Sigmoid colon (tissue), 7 donors: ENCODE measurements around the gene BCL2A1. TPM values are rescaled to one million over a fixed set of nuclear protein-coding genes. Genes with fewer than 3 reads are reported as not detected.

Experiments used
- DNase-seq: peaks from one replicate; pipeline ENCODE4 v3.0.0-alpha.2; 2019
- H3K27ac ChIP-seq, 4 donors: fragments of 200-600 bp; sonication (generic); one replicate each; pipeline ENCODE4 v1.5.1; 2016 to 2019; ENCODE audit warnings: mild to moderate bottlenecking in 1 of 4
- H3K27me3 ChIP-seq, 3 donors: fragments of 200-600 bp; sonication (generic); one replicate each; pipeline ENCODE4 v1.5.1; 2019; ENCODE audit warnings: mild to moderate bottlenecking in 1 of 3
- H3K36me3 ChIP-seq, 4 donors: fragments of 200-600 bp; sonication (generic); one replicate each; pipeline ENCODE4 v1.5.1; 2016 to 2019
- H3K4me1 ChIP-seq, 4 donors: fragments of 200-600 bp; sonication (generic); one replicate each; pipeline ENCODE4 v1.5.1; 2017 to 2019
- H3K4me3 ChIP-seq, 4 donors: fragments of 200-600 bp; sonication (generic); one replicate each; pipeline ENCODE4 v1.5.1; 2017 to 2019; ENCODE audit warnings: mild to moderate bottlenecking in 2 of 4, moderate library complexity in 1 of 4
- H3K9me3 ChIP-seq, 4 donors: fragments of 200-600 bp in 3 of 4; sonication (generic) in 3 of 4; one replicate each; pipeline versions ENCODE4 v1.5.1 to v1.6.1; 2013 to 2019
- CTCF ChIP-seq, 4 experiments: fragments of 450-650 bp in 3 of 4; fragments of 200-600 bp in 1 of 4; IDR thresholded peaks; one replicate each; pipeline ENCODE4 v1.5.1; 2016 to 2019; ENCODE audit warnings: antibody characterized with exemption in 4 of 4, mild to moderate bottlenecking in 3 of 4, moderate library complexity in 2 of 4
- EP300 ChIP-seq, 4 donors: sonication (generic); formaldehyde crosslinking; IDR thresholded peaks; one replicate each; pipeline ENCODE4 v1.6.1; 2017; ENCODE audit warnings: antibody characterized with exemption in 4 of 4
- POLR2A ChIP-seq, 2 donors: fragments of 450-650 bp; IDR thresholded peaks; one replicate each; pipeline ENCODE4 v1.6.1; 2016; ENCODE audit warnings: antibody characterized with exemption in 2 of 2, mild to moderate bottlenecking in 2 of 2, moderate library complexity in 2 of 2
- POLR2AphosphoS5 ChIP-seq, 4 donors: sonication (generic); formaldehyde crosslinking; IDR thresholded peaks; one replicate each; pipeline ENCODE4 v1.6.1; 2017; ENCODE audit warnings: antibody characterized with exemption in 4 of 4
- WGBS, 2 donors: extraction: QIAGEN DNeasy Blood & Tissue Kit; methylation state at CpG; one replicate each; pipeline ENCODE4 v1.1.7; 2013; 5-methylcytosine and 5-hydroxymethylcytosine counted together
- intact Hi-C: fragments of 100-400 bp; cut with DNase I; formaldehyde crosslinking; loops from one replicate; pipeline ENCODE4 v1.15.1; 2023
- polyA plus RNA-seq, 3 donors: library from polyadenylated mRNA; stranded (reverse); fragments of 200-250 nt; gene quantifications; one replicate each; pipeline ENCODE4 v1.2.3, GENCODE V29; 2013
- total RNA-seq, 4 donors: library from RNA; depleted of rRNA; stranded (reverse); fragments of >200 nt; gene quantifications; one replicate each; pipeline ENCODE4 v1.1.0, GENCODE V29; 2016
- donor health status: healthy with polysubstance abuse.
- donor health status: Bipolar disorder and iron deficiency.
- donor health status: healthy.

The BCL2A1 gene
- total and polyA plus RNA-seq, 7 donors = 1.9 to 19.4 (median 6.6) TPM; not detected in 3

- no peaks in the 10 kb centered on the region for H3K4me1 ChIP-seq
- intact Hi-C loops = no loop called here
- no peaks in the 10 kb centered on the region for H3K27me3 ChIP-seq
- H3K36me3 ChIP-seq = no peaks in the 10 kb centered on the region
- no peak overlapping the region for H3K4me3 ChIP-seq
- DNase-seq = no peak
- no peak overlapping the region for H3K27ac ChIP-seq
- WGBS, 2 donors = 64 to 71% methylated on average over 7 of the region's 7 CpGs
- TF ChIP-seq POLR2A (IDR thresholded peaks at IDR 0.05) = no peak
- no peak for TF ChIP-seq EP300 (IDR thresholded peaks at IDR 0.05)
- no peak for TF ChIP-seq POLR2AphosphoS5 (IDR thresholded peaks at IDR 0.05)
- no peak for TF ChIP-seq CTCF (IDR thresholded peaks at IDR 0.05)
- no peaks in the 10 kb centered on the region for H3K9me3 ChIP-seq
Measured at GRCh38 chr15:79981831-79982455, 10.9 kb upstream of the BCL2A1 start.

- no peaks in the 10 kb centered on the region for H3K27me3 ChIP-seq
- no peak overlapping the region for H3K4me3 ChIP-seq
- H3K36me3 ChIP-seq = no peaks in the 10 kb centered on the region
- DNase-seq = no peak
- TF ChIP-seq POLR2AphosphoS5 (IDR thresholded peaks at IDR 0.05) (peak in 1 of 4 donors; percentile 37), POLR2A (IDR thresholded peaks at IDR 0.05) (no peak), EP300 (IDR thresholded peaks at IDR 0.05) (no peak)
- H3K4me1 ChIP-seq = no peaks in the 10 kb centered on the region
- WGBS, 2 donors = 57 to 66% methylated on average over 5 of the region's 5 CpGs
- intact Hi-C loops = no loop called here
- peak overlapping the region in 2 of 4 donors; percentile 34 to 45 for H3K27ac ChIP-seq
- no peaks in the 10 kb centered on the region for H3K9me3 ChIP-seq
Measured at GRCh38 chr15:79978655-79979514, 7.9 kb upstream of the BCL2A1 start.

- TF ChIP-seq CTCF (IDR thresholded peaks at IDR 0.05) (no peak), POLR2A (IDR thresholded peaks at IDR 0.05) (no peak), POLR2AphosphoS5 (IDR thresholded peaks at IDR 0.05) (no peak)
- 83 to 90% methylated on average over 6 of the region's 6 CpGs for WGBS, 2 donors
- intact Hi-C loops = no loop called here
- Histone ChIP-seq H3K27me3 (no peaks in the 10 kb centered on the region), H3K9me3 (no peaks in the 10 kb centered on the region), H3K4me3 (no peak overlapping the region), H3K27ac (peak overlapping the region in 2 of 4 donors; percentile 34 to 45), H3K36me3 (no peaks in the 10 kb centered on the region), H3K4me1 (no peaks in the 10 kb centered on the region)
- DNase-seq = no peak
Measured at GRCh38 chr15:79978260-79978654, 7.3 kb upstream of the BCL2A1 start.

- H3K36me3 ChIP-seq = no peaks in the 10 kb centered on the region
- DNase-seq = no peak
- 62 to 87% methylated on average over 9 of the region's 9 CpGs for WGBS, 2 donors
- no peaks in the 10 kb centered on the region for H3K4me1 ChIP-seq
- H3K4me3 ChIP-seq = no peak overlapping the region
- intact Hi-C loops = no loop called here
- H3K9me3 ChIP-seq = no peaks in the 10 kb centered on the region
- TF ChIP-seq POLR2A (IDR thresholded peaks at IDR 0.05) = no peak
- TF ChIP-seq CTCF (IDR thresholded peaks at IDR 0.05) = no peak
- no peak for TF ChIP-seq EP300 (IDR thresholded peaks at IDR 0.05)
- no peak for TF ChIP-seq POLR2AphosphoS5 (IDR thresholded peaks at IDR 0.05)
- H3K27ac ChIP-seq = peak overlapping the region in 1 of 4 donors; percentile 3
- H3K27me3 ChIP-seq = no peaks in the 10 kb centered on the region
Measured at GRCh38 chr15:79977431-79978054, 6.5 kb upstream of the BCL2A1 start.
